Muscle of back (tissue), 11 donors: ENCODE data around the gene MEIS2. TPM values are rescaled to one million over a fixed set of nuclear protein-coding genes. Genes with fewer than 3 reads are reported as not detected.
A peak's percentile ranks its signal among the peaks of the same experiment; 100 is the strongest.

Source experiments
- DNase-seq, 3 donors: peaks; one replicate each; pipeline versions ENCODE4 v3.0.0 to v3.0.0-alpha.2; 2013
- polyA plus RNA-seq, 10 donors: library from polyadenylated mRNA; unstranded; fragments of 120-200 nt; gene quantifications; one replicate each; pipeline ENCODE4 v1.2.1, GENCODE V29; 2013; ENCODE audit not compliant: insufficient read length in 10 of 10

MEIS2 gene
- polyA plus RNA-seq, 10 donors: 8.6 to 21.2 (median 9.8) TPM

GRCh38 chr15:37041042-37041441 lies 59.3 kb downstream of the MEIS2 start:
- no peak for DNase-seq

GRCh38 chr15:37040072-37040742 lies 60.1 kb downstream of the MEIS2 start:
- no peak for DNase-seq

- DNase-seq: no peak
Observed at GRCh38 chr15:37038716-37039106, 61.6 kb downstream of the MEIS2 start.

- DNase-seq: no peak
Observed at GRCh38 chr15:37037850-37038715, 62.3 kb downstream of the MEIS2 start.

- no peak for DNase-seq
Observed at GRCh38 chr15:37037071-37037655, 63.2 kb downstream of the MEIS2 start.

GRCh38 chr15:37034835-37035748 lies 65.3 kb downstream of the MEIS2 start:
- no peak for DNase-seq

GRCh38 chr15:37034392-37034791 lies 66.0 kb downstream of the MEIS2 start:
- no peak for DNase-seq

- no peak for DNase-seq
Observed at GRCh38 chr15:37032091-37032775, 68.1 kb downstream of the MEIS2 start.

GRCh38 chr15:37031198-37031597 lies 69.2 kb downstream of the MEIS2 start:
- DNase-seq: no peak

- DNase-seq: peak; percentile 46 to 80 (median 69)
Observed at GRCh38 chr15:37028625-37029296, 71.6 kb downstream of the MEIS2 start.

GRCh38 chr15:37020852-37021251 lies 79.5 kb downstream of the MEIS2 start:
- DNase-seq: no peak

GRCh38 chr15:37019479-37020433 lies 80.6 kb downstream of the MEIS2 start:
- DNase-seq: peak in 1 of 3 donors; percentile 36

GRCh38 chr15:37017031-37017625 lies 83.2 kb downstream of the MEIS2 start:
- no peak for DNase-seq

- peak; percentile 52 to 75 (median 73) for DNase-seq
Observed at GRCh38 chr15:37016231-37016630, 84.1 kb downstream of the MEIS2 start.

GRCh38 chr15:37015451-37015850 lies 84.9 kb downstream of the MEIS2 start:
- DNase-seq: no peak

- peak in 1 of 3 donors; percentile 36 for DNase-seq
Observed at GRCh38 chr15:37015035-37015434, 85.3 kb downstream of the MEIS2 start.

- DNase-seq: no peak
Observed at GRCh38 chr15:37014566-37014965, 85.8 kb downstream of the MEIS2 start.

GRCh38 chr15:37014137-37014536 lies 86.2 kb downstream of the MEIS2 start:
- DNase-seq: no peak

GRCh38 chr15:37010595-37010994 lies 89.8 kb downstream of the MEIS2 start:
- DNase-seq: no peak
